Naive thymus-derived CD4-positive, alpha-beta T cell (primary cell): ENCODE data around the gene EML6. TPM values are rescaled to one million over a fixed set of nuclear protein-coding genes. Genes with fewer than 3 reads are reported as not detected.
A peak's percentile ranks its signal among the peaks of the same experiment; 100 is the strongest.

Experiments used
- ATAC-seq: fragments of 150-1000 bp; cut with Tn5 transposase; 2 replicates; pipeline ENCODE4 v1.10.0; 2021; ENCODE audit warnings: mild to moderate bottlenecking, moderate library complexity
- CTCF ChIA-PET: fragments of 350-600 bp; sonication (Branson Sonifier 250); formaldehyde crosslinking; loops from one replicate; lab custom pipeline; 2021; ENCODE audit warnings: antibody characterized with exemption; lab: Charles Lee
- POLR2A ChIA-PET: fragments of 350-600 bp; sonication (Branson Sonifier 250); formaldehyde crosslinking; loops from one replicate; lab custom pipeline; 2021; ENCODE audit warnings: antibody characterized with exemption, inconsistent platforms; lab: Charles Lee
- DNase-seq, 9 donors: peaks; one replicate each; pipeline versions ENCODE4 v3.0.0 to v3.0.0-alpha.2; 2020 to 2022; ENCODE audit warnings: mixed read lengths in 1 of 9
- H3K27ac ChIP-seq: one replicate; pipeline ENCODE4 v1.7.0; 2013; ENCODE audit warnings: mild to moderate bottlenecking, low read depth, low read length, moderate library complexity
- H3K27me3 ChIP-seq, 2 donors: one replicate each; pipeline ENCODE4 v1.7.0; 2013; ENCODE audit warnings: low read length in 2 of 2, mild to moderate bottlenecking in 2 of 2, moderate library complexity in 2 of 2; ENCODE audit not compliant: control insufficient read depth in 2 of 2, insufficient read depth in 2 of 2
- H3K36me3 ChIP-seq, 3 experiments: 1 replicate in 2 of 3; 2 replicates in 1 of 3; pipeline ENCODE4 v1.7.0; 2013; ENCODE audit warnings: low read length in 3 of 3, mild to moderate bottlenecking in 3 of 3, moderate library complexity in 1 of 3; ENCODE audit not compliant: insufficient read depth in 3 of 3, control insufficient read depth in 2 of 3
- H3K4me1 ChIP-seq, 2 donors: one replicate each; pipeline ENCODE4 v1.7.0; 2013; ENCODE audit warnings: low read length in 2 of 2, mild to moderate bottlenecking in 2 of 2, moderate library complexity in 1 of 2; ENCODE audit not compliant: control insufficient read depth in 2 of 2, insufficient read depth in 2 of 2
- H3K4me3 ChIP-seq: 2 replicates; pipeline ENCODE4 v1.7.0; 2013; ENCODE audit warnings: mild to moderate bottlenecking, low read length
- H3K9me3 ChIP-seq, 3 experiments: 1 replicate in 2 of 3; 2 replicates in 1 of 3; pipeline ENCODE4 v1.7.0; 2013; ENCODE audit warnings: low read length in 3 of 3; ENCODE audit not compliant: control insufficient read depth in 2 of 3
- H3K27ac Mint-ChIP-seq, 9 donors: one replicate each; pipeline ENCODE4 v1.8.0; 2020 to 2022; ENCODE audit warnings: mixed read lengths in 9 of 9, mild to moderate bottlenecking in 8 of 9, moderate library complexity in 5 of 9, inconsistent platforms in 2 of 9
- H3K27me3 Mint-ChIP-seq, 5 donors: one replicate each; pipeline ENCODE4 v1.8.0; 2021 to 2022; ENCODE audit warnings: mixed read lengths in 5 of 5, mild to moderate bottlenecking in 1 of 5
- H3K36me3 Mint-ChIP-seq, 5 donors: one replicate each; pipeline ENCODE4 v1.8.0; 2020 to 2022; ENCODE audit warnings: mixed read lengths in 5 of 5, mild to moderate bottlenecking in 3 of 5, inconsistent platforms in 1 of 5
- H3K4me1 Mint-ChIP-seq, 7 donors: one replicate each; pipeline ENCODE4 v1.8.0; 2020 to 2022; ENCODE audit warnings: mixed read lengths in 7 of 7, mild to moderate bottlenecking in 3 of 7, inconsistent platforms in 1 of 7
- H3K4me3 Mint-ChIP-seq, 10 donors: one replicate each; pipeline ENCODE4 v1.8.0; 2020 to 2022; ENCODE audit warnings: mild to moderate bottlenecking in 10 of 10, mixed read lengths in 10 of 10, moderate library complexity in 6 of 10, inconsistent platforms in 2 of 10
- H3K9me3 Mint-ChIP-seq, 11 donors: one replicate each; pipeline ENCODE4 v1.8.0; 2020 to 2022; ENCODE audit warnings: mixed read lengths in 11 of 11, mild to moderate bottlenecking in 4 of 11, inconsistent platforms in 1 of 11, moderate library complexity in 1 of 11
- intact Hi-C, 2 donors: fragments of 100-400 bp; cut with micrococcal nuclease; formaldehyde crosslinking; loops; one replicate each; pipeline ENCODE4 v1.15.1; 2023
- polyA plus RNA-seq, 2 donors: library from polyadenylated mRNA; unstranded; fragments of 300-500 nt; fragmentation: Illumina TruSeq; gene quantifications; one replicate each; pipeline ENCODE4 v1.2.3, GENCODE V29; 2021
- total RNA-seq, 6 experiments: library from RNA in 5 of 6; stranded (reverse) in 5 of 6; gene quantifications; 1 replicate in 5 of 6; 2 replicates in 1 of 6; pipeline ENCODE4 v1.2.3 and lab custom pipeline; 2021 to 2026

Gene EML6
- total and polyA plus RNA-seq, 7 experiments from 2014 or later = 0.32 to 2.5 (median 1.5) TPM; not detected in 2

- Histone ChIP-seq H3K4me1 (no peaks in the 10 kb centered on the region), H3K9me3 (no peaks in the 10 kb centered on the region), H3K27ac (no peak overlapping the region), H3K36me3 (no peaks in the 10 kb centered on the region), H3K27me3 (no peaks in the 10 kb centered on the region), H3K4me3 (no peak overlapping the region)
- no peak for DNase-seq
- Mint-ChIP-seq H3K36me3 (peaks cover 0 to 7% (median 2%) of the 10 kb centered on the region in 5 donors), H3K27me3 (no peaks in the 10 kb centered on the region), H3K4me1 (peaks cover 0 to 14% (median 0%) of the 10 kb centered on the region in 7 donors), H3K4me3 (no peak overlapping the region), H3K27ac (no peak overlapping the region), H3K9me3 (peaks cover 0 to 3% (median 0%) of the 10 kb centered on the region in 11 donors)
- no peak for ATAC-seq
- ChIA-PET POLR2A (no interaction called here), CTCF (no interaction called here)
- intact Hi-C loops = no loop called here
These were observed 232.7 kb downstream of the EML6 start for GRCh38 chr2:54956111-54956627.

- Histone ChIP-seq H3K9me3 (no peaks in the 10 kb centered on the region), H3K27me3 (no peaks in the 10 kb centered on the region), H3K4me1 (no peaks in the 10 kb centered on the region), H3K27ac (no peak overlapping the region), H3K4me3 (no peak overlapping the region), H3K36me3 (no peaks in the 10 kb centered on the region)
- ChIA-PET CTCF (no interaction called here), POLR2A (no interaction called here)
- Mint-ChIP-seq H3K27ac (no peak overlapping the region), H3K4me1 (peaks cover 0 to 13% (median 0%) of the 10 kb centered on the region in 7 donors), H3K4me3 (no peak overlapping the region), H3K9me3 (peaks cover 0 to 2% (median 0%) of the 10 kb centered on the region in 11 donors), H3K36me3 (peaks cover 0 to 7% (median 2%) of the 10 kb centered on the region in 5 donors), H3K27me3 (no peaks in the 10 kb centered on the region)
- DNase-seq (no peak), ATAC-seq (no peak)
- intact Hi-C loops = no loop called here
These were observed 234.0 kb downstream of the EML6 start for GRCh38 chr2:54957321-54957999.

- POLR2A ChIA-PET = interaction anchor here (0.5 to 0.7 kb wide), 2 partner anchors 11 to 234 kb away, joined by 3 to 4 read pairs; no protein-coding TSS in a partner anchor
- peaks cover 0 to 7% (median 2%) of the 10 kb centered on the region in 5 donors for H3K36me3 Mint-ChIP-seq
- H3K27me3 Mint-ChIP-seq = no peaks in the 10 kb centered on the region
- Histone ChIP-seq H3K9me3 (no peaks in the 10 kb centered on the region), H3K4me1 (no peaks in the 10 kb centered on the region), H3K27me3 (no peaks in the 10 kb centered on the region), H3K36me3 (no peaks in the 10 kb centered on the region), H3K27ac (no peak overlapping the region), H3K4me3 (no peak overlapping the region)
- no peak overlapping the region for H3K4me3 Mint-ChIP-seq
- CTCF ChIA-PET = no interaction called here
- H3K9me3 Mint-ChIP-seq = peaks cover 0 to 2% (median 0%) of the 10 kb centered on the region in 11 donors
- ATAC-seq (peak; percentile 21), DNase-seq (no peak)
- peak overlapping the region in 2 of 9 donors; percentile 5 to 31 for H3K27ac Mint-ChIP-seq
- intact Hi-C loops = no loop called here
- H3K4me1 Mint-ChIP-seq = peaks cover 0 to 8% (median 2%) of the 10 kb centered on the region in 7 donors
These were observed 235.4 kb downstream of the EML6 start for GRCh38 chr2:54958717-54959371.

GRCh38 chr2:54960164-54960563, 236.7 kb downstream of the EML6 start:
- intact Hi-C loops = no loop called here
- DNase-seq = no peak
- Histone ChIP-seq H3K9me3 (no peaks in the 10 kb centered on the region), H3K36me3 (no peaks in the 10 kb centered on the region), H3K4me1 (peaks cover 3 to 10% of the 10 kb centered on the region in 2 donors), H3K27ac (no peak overlapping the region), H3K27me3 (no peaks in the 10 kb centered on the region), H3K4me3 (no peak overlapping the region)
- POLR2A ChIA-PET = no interaction called here
- Mint-ChIP-seq H3K4me1 (peaks cover 5 to 16% (median 11%) of the 10 kb centered on the region in 7 donors), H3K36me3 (peaks cover 0 to 7% (median 4%) of the 10 kb centered on the region in 5 donors), H3K27ac (peak overlapping the region in 1 of 9 donors; percentile 26), H3K4me3 (no peak overlapping the region), H3K27me3 (no peaks in the 10 kb centered on the region), H3K9me3 (peaks cover 0 to 2% (median 0%) of the 10 kb centered on the region in 11 donors)
- CTCF ChIA-PET = no interaction called here
- no peak for ATAC-seq

- peaks cover 0 to 6% (median 0%) of the 10 kb centered on the region in 3 experiments for H3K9me3 ChIP-seq
- H3K36me3 Mint-ChIP-seq = peaks cover 0 to 19% (median 10%) of the 10 kb centered on the region in 5 donors
- no peak for DNase-seq
- no peak overlapping the region for H3K4me3 ChIP-seq
- intact Hi-C loops = no loop called here
- no peak overlapping the region for H3K4me3 Mint-ChIP-seq
- no peaks in the 10 kb centered on the region for H3K27me3 Mint-ChIP-seq
- H3K9me3 Mint-ChIP-seq = peaks cover 0 to 8% (median 4%) of the 10 kb centered on the region in 11 donors
- no peak for ATAC-seq
- peaks cover 12 to 26% of the 10 kb centered on the region in 2 donors for H3K4me1 ChIP-seq
- CTCF ChIA-PET = no interaction called here
- peaks cover 20 to 37% (median 31%) of the 10 kb centered on the region in 7 donors for H3K4me1 Mint-ChIP-seq
- H3K36me3 ChIP-seq = no peaks in the 10 kb centered on the region
- H3K27ac Mint-ChIP-seq = peak overlapping the region in 1 of 9 donors; percentile 88
- H3K27me3 ChIP-seq = no peaks in the 10 kb centered on the region
- POLR2A ChIA-PET = no interaction called here
- no peak overlapping the region for H3K27ac ChIP-seq
These were observed 239.0 kb downstream of the EML6 start for GRCh38 chr2:54962511-54962910.

- ATAC-seq = no peak
- H3K36me3 ChIP-seq = no peaks in the 10 kb centered on the region
- peaks cover 0 to 19% (median 14%) of the 10 kb centered on the region in 5 donors for H3K36me3 Mint-ChIP-seq
- no peak overlapping the region for H3K4me3 ChIP-seq
- H3K27me3 Mint-ChIP-seq = no peaks in the 10 kb centered on the region
- CTCF ChIA-PET = interaction anchor here (0.6 kb wide), 1 partner anchor 413 kb away, joined by 3 read pairs; no protein-coding TSS in a partner anchor
- H3K27me3 ChIP-seq = no peaks in the 10 kb centered on the region
- peaks cover 20 to 37% (median 31%) of the 10 kb centered on the region in 7 donors for H3K4me1 Mint-ChIP-seq
- H3K9me3 ChIP-seq = peaks cover 0 to 7% (median 0%) of the 10 kb centered on the region in 3 experiments
- POLR2A ChIA-PET = interaction anchor here (0.7 kb wide), 1 partner anchor 17 kb away, joined by 3 read pairs; no protein-coding TSS in a partner anchor
- peak overlapping the region in 2 of 9 donors; percentile 2 to 88 for H3K27ac Mint-ChIP-seq
- H3K27ac ChIP-seq = no peak overlapping the region
- peaks cover 0 to 8% (median 4%) of the 10 kb centered on the region in 11 donors for H3K9me3 Mint-ChIP-seq
- no peak overlapping the region for H3K4me3 Mint-ChIP-seq
- DNase-seq = no peak
- intact Hi-C loops = no loop called here
- peaks cover 12 to 26% of the 10 kb centered on the region in 2 donors for H3K4me1 ChIP-seq
These were observed 239.5 kb downstream of the EML6 start for GRCh38 chr2:54962935-54963440.
